Kidney epithelial cell (primary cell): Measurements from ENCODE around the gene AQP10. TPM values are rescaled to one million over a fixed set of nuclear protein-coding genes. Genes with fewer than 3 reads are reported as not detected.

Experiments
- DNase-seq: peaks from one replicate; pipeline ENCODE4 v3.0.0-alpha.2; 2010; ENCODE audit warnings: low read depth
- H3K27me3 ChIP-seq: 2 replicates; pipeline ENCODE4 v1.6.0; 2011; ENCODE audit warnings: low read length; ENCODE audit not compliant: control insufficient read depth, insufficient read depth
- H3K36me3 ChIP-seq: 2 replicates; pipeline ENCODE4 v1.5.1; 2011; ENCODE audit warnings: low read length; ENCODE audit not compliant: control insufficient read depth, insufficient read depth
- H3K4me3 ChIP-seq: 2 replicates; pipeline ENCODE4 v1.5.1; 2011; ENCODE audit warnings: low read depth, mild to moderate bottlenecking, control low read depth, low read length
- CTCF ChIP-seq: IDR thresholded peaks from 2 replicates; pipeline ENCODE4 v1.5.1; 2011; ENCODE audit warnings: mild to moderate bottlenecking, moderate library complexity, low read length, control low read depth, inconsistent platforms; ENCODE audit not compliant: insufficient read depth, poor library complexity, severe bottlenecking
- total RNA-seq: library from RNA; depleted of rRNA; stranded (reverse); fragments of >200 nt; gene quantifications from 2 replicates; pipeline ENCODE4 v1.2.3, GENCODE V29; 2015

Gene AQP10
- total RNA-seq, 1 donor from 2014 or later: not detected

- Histone ChIP-seq H3K4me3 (no peak overlapping the region), H3K36me3 (no peaks in the 10 kb centered on the region), H3K27me3 (no peaks in the 10 kb centered on the region)
- TF ChIP-seq CTCF: no peak
- DNase-seq: no peak
Observed at GRCh38 chr1:154349121-154349520, 28.2 kb downstream of the AQP10 start.

GRCh38 chr1:154350383-154350782 lies 29.5 kb downstream of the AQP10 start:
- DNase-seq: no peak
- TF ChIP-seq CTCF: no peak
- no peaks in the 10 kb centered on the region for H3K27me3 ChIP-seq

GRCh38 chr1:154351363-154352068 lies 30.6 kb downstream of the AQP10 start:
- Histone ChIP-seq H3K4me3 (no peak overlapping the region), H3K27me3 (peaks cover 4% of the 10 kb centered on the region), H3K36me3 (no peaks in the 10 kb centered on the region)
- TF ChIP-seq CTCF: no peak
- no peak for DNase-seq

More at GRCh38 chr1:154350383-154350782, 29.5 kb downstream of the AQP10 start:
- no peak overlapping the region for H3K4me3 ChIP-seq
- H3K36me3 ChIP-seq: no peaks in the 10 kb centered on the region

GRCh38 chr1:154352245-154352580 lies 31.3 kb downstream of the AQP10 start:
- no peak for DNase-seq
- no peaks in the 10 kb centered on the region for H3K36me3 ChIP-seq
- peaks cover 4% of the 10 kb centered on the region for H3K27me3 ChIP-seq
- H3K4me3 ChIP-seq: no peak overlapping the region
- TF ChIP-seq CTCF: no peak

DNA sequence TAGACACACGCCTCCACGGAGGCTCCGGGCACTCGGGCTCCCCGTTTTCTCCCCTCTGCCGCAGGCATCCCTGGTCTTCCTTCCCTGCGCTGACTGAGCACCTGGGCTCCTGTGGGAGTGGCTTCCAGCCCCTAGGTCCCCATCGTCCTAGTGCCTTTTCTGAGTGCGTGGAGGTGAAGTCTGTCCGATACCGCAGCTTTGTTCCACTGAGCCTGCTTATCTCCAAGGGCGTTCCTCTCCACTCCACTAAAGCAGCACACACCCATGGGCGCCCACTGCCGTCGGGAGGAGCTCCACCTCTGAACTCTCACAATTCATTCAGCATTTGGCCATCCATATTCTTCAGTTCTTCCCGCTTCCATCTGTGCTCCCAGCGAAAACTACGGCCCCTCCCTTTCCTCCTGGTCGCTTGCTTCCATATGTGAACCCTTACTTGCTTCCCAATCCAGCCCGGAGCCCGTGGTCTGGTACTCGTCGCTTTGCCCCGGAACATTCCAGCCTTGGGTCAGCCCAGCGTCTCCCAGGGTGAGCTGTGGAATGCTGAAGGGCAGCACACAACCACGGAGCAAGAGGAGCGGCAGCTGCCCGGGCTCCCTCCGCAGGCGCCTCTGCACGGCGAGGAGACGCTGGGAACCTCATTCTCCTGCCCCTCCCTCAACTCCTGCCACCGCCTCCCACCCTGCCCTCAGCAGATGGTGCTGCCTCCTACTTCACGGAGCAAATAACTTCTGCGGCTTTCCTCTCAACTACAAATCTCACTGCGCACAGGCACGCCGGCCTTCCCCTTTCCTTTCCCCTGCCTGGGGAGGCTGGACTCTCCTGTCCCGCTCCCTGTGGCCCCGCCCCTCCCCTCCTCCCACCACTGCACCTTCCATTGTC lies 31.9 kb downstream of the AQP10 start:
- DNase-seq: peak; percentile 7
- no peaks in the 10 kb centered on the region for H3K36me3 ChIP-seq
- H3K4me3 ChIP-seq: peak overlapping the region; percentile 27
- H3K27me3 ChIP-seq: peaks cover 4% of the 10 kb centered on the region
- TF ChIP-seq CTCF: peak; percentile 4
